A549 treated with CORT108297 at 1 μM for 4 hours (cell line): Measurements from ENCODE around the gene CBLN4. TPM values are rescaled to one million over a fixed set of nuclear protein-coding genes. Genes with fewer than 3 reads are reported as not detected.

Source experiments
- total RNA-seq: library from RNA; stranded (reverse); fragments of 200-300 nt; extraction: Qiagen RNA extraction; gene quantifications from 5 replicates; pipeline ENCODE4 v1.2.3, GENCODE V29; 2022

CBLN4 gene
- not detected in 5 replicates for total RNA-seq

GRCh38 chr20:56005389-56005715 is at the start of gene CBLN4:
Gene CBLN4, minus strand, starts transcription at chr20:56005519. Its CDS starts 1,348 bp downstream, at chr20:56004171.

Other genes starting within 250 kb of the CBLN4 start
- gene MC3R, start 243.2 kb upstream of the CBLN4 start, total RNA-seq, result not detected in 5 replicates